CD4-positive, alpha-beta T cell (primary cell): Measurements from ENCODE around the gene FARSB. TPM values are rescaled to one million over a fixed set of nuclear protein-coding genes. Genes with fewer than 3 reads are reported as not detected.
A peak's percentile ranks its signal among the peaks of the same experiment; 100 is the strongest.
"Not testable (repeated sequence)": the region's sequence is repeated elsewhere in the genome, so short reads cannot be mapped to it uniquely, and the experiment has no call there.

Experiments
- ATAC-seq: fragments of 200-7000 bp; cut with Tn5 transposase; one replicate; pipeline ENCODE4 v1.10.0; 2022; ENCODE audit warnings: mild to moderate bottlenecking; ENCODE audit not compliant: poor library complexity
- CTCF ChIA-PET: fragments of 350-600 bp; sonication (Branson Sonifier 250); formaldehyde crosslinking; loops from one replicate; lab custom pipeline; 2021; ENCODE audit warnings: antibody characterized with exemption, inconsistent platforms; lab: Charles Lee
- POLR2A ChIA-PET: fragments of 350-600 bp; sonication (Branson Sonifier 250); formaldehyde crosslinking; loops from one replicate; lab custom pipeline; 2021; ENCODE audit warnings: antibody characterized with exemption, inconsistent platforms; lab: Charles Lee
- DNase-seq, 14 experiments: peaks; one replicate each; pipeline ENCODE4 v3.0.0-alpha.2; 2013 to 2020; ENCODE audit warnings: mixed read lengths in 2 of 14
- H3K27ac ChIP-seq, 2 donors: one replicate each; pipeline versions ENCODE4 v1.5.1 to v1.7.0; 2013; ENCODE audit warnings: low read length in 2 of 2, low read depth in 1 of 2, mild to moderate bottlenecking in 1 of 2
- H3K27me3 ChIP-seq, 2 experiments: 1 replicate in 1 of 2; 2 replicates in 1 of 2; pipeline versions ENCODE4 v1.6.1 to v1.7.0; 2013; ENCODE audit warnings: low read length in 2 of 2, control low read depth in 1 of 2, mild to moderate bottlenecking in 1 of 2, moderate library complexity in 1 of 2; ENCODE audit not compliant: insufficient read depth in 2 of 2, control insufficient read depth in 1 of 2
- H3K36me3 ChIP-seq: one replicate; pipeline ENCODE4 v1.6.1; 2013; ENCODE audit warnings: low read length, control low read depth; ENCODE audit not compliant: insufficient read depth
- H3K4me1 ChIP-seq: one replicate; pipeline ENCODE4 v1.6.1; 2013; ENCODE audit warnings: low read length, control low read depth; ENCODE audit not compliant: insufficient read depth
- H3K4me3 ChIP-seq: one replicate; pipeline ENCODE4 v1.5.1; 2013; ENCODE audit warnings: mild to moderate bottlenecking, low read length, moderate library complexity
- H3K9me3 ChIP-seq, 2 experiments: 1 replicate in 1 of 2; 2 replicates in 1 of 2; pipeline versions ENCODE4 v1.6.1 to v1.7.0; 2013; ENCODE audit warnings: low read length in 2 of 2, mild to moderate bottlenecking in 2 of 2, control low read depth in 1 of 2, moderate library complexity in 1 of 2; ENCODE audit not compliant: control insufficient read depth in 1 of 2, insufficient read depth in 1 of 2
- H3K27ac Mint-ChIP-seq: one replicate; pipeline ENCODE4 v1.8.0; 2020; ENCODE audit warnings: mixed read lengths
- H3K27me3 Mint-ChIP-seq: one replicate; pipeline ENCODE4 v1.8.0; 2021; ENCODE audit warnings: mixed read lengths
- H3K36me3 Mint-ChIP-seq: one replicate; pipeline ENCODE4 v1.8.0; 2021; ENCODE audit warnings: low read depth, mixed read lengths
- H3K4me1 Mint-ChIP-seq: one replicate; pipeline ENCODE4 v1.8.0; 2021; ENCODE audit warnings: low read depth, mixed read lengths
- H3K4me3 Mint-ChIP-seq: one replicate; pipeline ENCODE4 v1.8.0; 2020; ENCODE audit warnings: mild to moderate bottlenecking, mixed read lengths
- H3K9me3 Mint-ChIP-seq: one replicate; pipeline ENCODE4 v1.8.0; 2020; ENCODE audit warnings: mixed read lengths
- intact Hi-C, 2 experiments: fragments of 100-400 bp; cut with DNase I in 1 of 2; cut with micrococcal nuclease in 1 of 2; formaldehyde crosslinking; loops; one replicate each; pipeline versions ENCODE4 v1.15.1 to v1.9.0; 2023 to 2025; cut with DNase I, micrococcal nuclease
- total RNA-seq, 174 experiments: library from RNA in 2 of 174; stranded (reverse) in 2 of 174; gene quantifications; one replicate each; pipeline ENCODE4 v1.2.3 and lab custom pipeline; 2021 to 2026
- TF ChIP-seq, protein P1 (sequence below): fragments of 200-600 bp; IDR thresholded peaks from one replicate; pipeline ENCODE4 v1.8.0; 2022; ENCODE audit warnings: antibody characterized with exemption, mild to moderate bottlenecking

FARSB gene
- total RNA-seq, 2 experiments from 2014 or later, result 7.8 to 8.7 TPM

DNA sequence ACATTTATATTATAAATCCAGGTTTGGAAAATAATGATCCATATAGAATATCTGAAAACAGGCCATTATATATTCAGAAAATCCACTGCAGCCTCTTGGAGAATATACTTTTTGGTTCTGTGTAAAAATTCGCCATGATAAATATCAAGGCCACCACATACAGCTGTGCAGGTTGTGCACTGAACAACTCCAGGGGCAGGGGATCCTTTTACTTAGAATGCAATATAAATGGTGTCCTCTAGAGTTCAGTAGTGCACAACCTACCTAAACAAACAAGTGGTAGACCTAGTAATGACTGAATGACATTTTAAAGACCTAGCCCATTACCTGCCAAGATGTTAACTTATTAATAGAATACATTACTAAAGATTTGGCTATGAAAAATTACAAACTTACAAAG lies 37.9 kb upstream of the FARSB start:
- no peaks in the 10 kb centered on the region for H3K4me1 ChIP-seq
- H3K27ac ChIP-seq, result no peak overlapping the region
- no peaks in the 10 kb centered on the region for H3K36me3 ChIP-seq
- no peaks in the 10 kb centered on the region for H3K9me3 Mint-ChIP-seq
- no peaks in the 10 kb centered on the region for H3K27me3 ChIP-seq
- no peaks in the 10 kb centered on the region for H3K36me3 Mint-ChIP-seq
- no peak overlapping the region for H3K4me3 Mint-ChIP-seq
- H3K4me1 Mint-ChIP-seq, result peaks cover 10% of the 10 kb centered on the region
- TF ChIP-seq, protein P1, sequence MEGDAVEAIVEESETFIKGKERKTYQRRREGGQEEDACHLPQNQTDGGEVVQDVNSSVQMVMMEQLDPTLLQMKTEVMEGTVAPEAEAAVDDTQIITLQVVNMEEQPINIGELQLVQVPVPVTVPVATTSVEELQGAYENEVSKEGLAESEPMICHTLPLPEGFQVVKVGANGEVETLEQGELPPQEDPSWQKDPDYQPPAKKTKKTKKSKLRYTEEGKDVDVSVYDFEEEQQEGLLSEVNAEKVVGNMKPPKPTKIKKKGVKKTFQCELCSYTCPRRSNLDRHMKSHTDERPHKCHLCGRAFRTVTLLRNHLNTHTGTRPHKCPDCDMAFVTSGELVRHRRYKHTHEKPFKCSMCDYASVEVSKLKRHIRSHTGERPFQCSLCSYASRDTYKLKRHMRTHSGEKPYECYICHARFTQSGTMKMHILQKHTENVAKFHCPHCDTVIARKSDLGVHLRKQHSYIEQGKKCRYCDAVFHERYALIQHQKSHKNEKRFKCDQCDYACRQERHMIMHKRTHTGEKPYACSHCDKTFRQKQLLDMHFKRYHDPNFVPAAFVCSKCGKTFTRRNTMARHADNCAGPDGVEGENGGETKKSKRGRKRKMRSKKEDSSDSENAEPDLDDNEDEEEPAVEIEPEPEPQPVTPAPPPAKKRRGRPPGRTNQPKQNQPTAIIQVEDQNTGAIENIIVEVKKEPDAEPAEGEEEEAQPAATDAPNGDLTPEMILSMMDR, result no peak
- ChIA-PET CTCF (interaction anchor here (0.7 kb wide), 1 partner anchor 10 kb away, joined by 3 read pairs; no protein-coding TSS in a partner anchor), POLR2A (no interaction called here)
- H3K27ac Mint-ChIP-seq, result no peak overlapping the region
- no peaks in the 10 kb centered on the region for H3K9me3 ChIP-seq
- no peak for ATAC-seq
- no peak for DNase-seq
- intact Hi-C loops, result no loop called here
- no peak overlapping the region for H3K4me3 ChIP-seq
- peaks cover 21% of the 10 kb centered on the region for H3K27me3 Mint-ChIP-seq

GRCh38 chr2:222693413-222693812 lies 37.5 kb upstream of the FARSB start:
- H3K36me3 Mint-ChIP-seq, intact Hi-C loops, H3K9me3 ChIP-seq, DNase-seq, H3K9me3 Mint-ChIP-seq, H3K4me3 Mint-ChIP-seq, H3K27ac ChIP-seq, H3K27me3 ChIP-seq, ATAC-seq, H3K4me3 ChIP-seq, H3K4me1 Mint-ChIP-seq, H3K36me3 ChIP-seq, POLR2A ChIA-PET, H3K4me1 ChIP-seq, H3K27ac Mint-ChIP-seq: not testable (repeated sequence)
- peaks cover 17% of the 10 kb centered on the region for H3K27me3 Mint-ChIP-seq
- CTCF ChIA-PET, result interaction anchor here (0.7 kb wide), 1 partner anchor 10 kb away, joined by 3 read pairs; no protein-coding TSS in a partner anchor

DNA sequence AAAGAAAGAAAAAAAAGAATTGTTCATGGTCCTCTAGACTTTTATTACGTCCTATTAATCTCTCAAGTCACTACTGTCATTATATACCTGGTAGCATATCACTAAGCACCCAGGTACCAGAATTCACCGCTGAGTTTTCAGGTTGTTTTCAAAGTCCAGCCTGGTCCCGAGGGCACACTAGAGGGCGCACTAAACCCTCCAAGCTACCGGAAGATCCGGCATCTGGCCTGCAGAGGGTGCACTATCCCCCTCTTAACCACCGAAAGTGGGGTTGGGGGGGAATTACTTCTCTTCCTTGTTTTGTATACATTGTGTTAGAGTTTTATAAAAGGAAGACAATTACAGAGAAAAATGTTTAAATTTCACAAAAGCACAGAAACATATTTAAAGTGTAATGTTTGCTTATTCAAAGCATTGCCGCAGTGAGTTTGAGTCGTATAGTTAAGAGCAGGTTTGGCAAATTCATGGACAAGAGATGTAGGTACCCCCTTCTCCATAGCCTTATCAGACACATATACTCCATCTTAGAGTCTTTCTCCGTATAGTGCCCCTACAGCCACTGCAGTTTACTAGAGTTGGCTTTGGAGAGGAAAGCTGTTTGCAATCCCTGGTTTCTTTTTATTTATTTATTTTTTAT lies 34.8 kb upstream of the FARSB start:
- no peaks in the 10 kb centered on the region for H3K9me3 Mint-ChIP-seq
- peak; percentile 52 to 86 (median 64) for DNase-seq
- H3K4me1 ChIP-seq, result peaks cover 8% of the 10 kb centered on the region
- H3K4me1 Mint-ChIP-seq, result peaks cover 16% of the 10 kb centered on the region
- H3K36me3 ChIP-seq, result no peaks in the 10 kb centered on the region
- no peak overlapping the region for H3K4me3 ChIP-seq
- H3K27ac ChIP-seq, result no peak overlapping the region
- ChIA-PET CTCF (interaction anchor here (0.6 to 2.4 kb wide), 15 partner anchors 9 to 281 kb away, joined by 3 to 12 read pairs (median 4); partner anchors contain the start of gene MOGAT1), POLR2A (no interaction called here)
- TF ChIP-seq, protein P1, result peak; percentile 96
- no peaks in the 10 kb centered on the region for H3K27me3 ChIP-seq
- no peaks in the 10 kb centered on the region for H3K9me3 ChIP-seq
- peaks cover 20% of the 10 kb centered on the region for H3K27me3 Mint-ChIP-seq
- intact Hi-C loops, result loop anchor here in 1 of 2 experiments (1.0 kb wide), 1 partner anchor 213 kb away; no protein-coding TSS in a partner anchor
- H3K4me3 Mint-ChIP-seq, result no peak overlapping the region
- peak; percentile 99 for ATAC-seq
- no peaks in the 10 kb centered on the region for H3K36me3 Mint-ChIP-seq
- H3K27ac Mint-ChIP-seq, result no peak overlapping the region
